ENCODE measurements around the gene PPP2R5D.
A peak's percentile ranks its signal among the peaks of the same experiment; 100 is the strongest.

PPP2R5D gene

DNA sequence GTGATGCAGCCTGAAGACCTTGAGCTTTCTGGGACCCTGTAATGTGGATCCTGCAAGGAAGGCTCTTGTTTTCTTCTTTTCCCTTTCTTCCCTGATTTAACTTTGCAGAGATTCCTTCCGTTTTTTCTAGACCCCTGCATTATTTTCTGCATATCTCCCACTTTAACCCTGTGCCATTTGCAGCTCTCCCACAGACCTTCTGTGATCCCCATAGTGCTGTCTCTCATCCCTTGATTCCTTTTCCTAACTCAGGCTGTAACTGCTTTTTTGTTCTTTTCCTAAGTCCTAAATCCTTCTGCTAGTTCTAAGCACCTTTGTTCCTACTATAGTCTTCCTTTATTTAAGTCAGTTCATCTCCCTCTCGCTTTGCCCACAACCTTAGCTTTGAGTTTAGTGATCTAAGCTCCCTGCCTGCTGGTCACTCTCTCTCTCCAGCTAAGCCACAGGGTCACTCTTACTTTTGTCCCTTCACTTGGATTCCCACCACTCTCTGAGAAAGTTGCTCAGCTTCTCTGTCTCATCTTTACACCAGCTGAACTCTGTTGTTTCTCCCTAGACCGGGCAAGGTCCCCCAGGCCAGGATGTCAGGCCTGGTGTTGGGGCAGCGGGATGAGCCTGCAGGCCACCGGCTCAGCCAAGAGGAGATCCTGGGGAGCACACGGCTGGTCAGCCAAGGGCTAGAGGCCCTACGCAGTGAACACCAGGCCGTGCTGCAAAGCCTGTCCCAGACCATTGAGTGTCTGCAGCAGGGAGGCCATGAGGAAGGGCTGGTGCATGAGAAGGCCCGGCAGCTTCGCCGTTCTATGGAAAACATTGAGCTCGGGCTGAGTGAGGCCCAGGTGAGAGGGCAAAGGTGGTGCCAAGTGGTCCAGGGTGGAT, 76.6 kb downstream of the PPP2R5D start:
- Histone ChIP-seq H3K9ac (ENCODE audit: low read depth, low read length, poor library complexity, severe bottlenecking) (peak overlapping the region; percentile 86), H3K4me1 (ENCODE audit: insufficient read depth, low read length, poor library complexity, severe bottlenecking) (peaks cover 20% of the 10 kb centered on the region), H2AFZ (ENCODE audit: low read length) (no peak overlapping the region), H3K36me3 (ENCODE audit: insufficient read depth, low read length) (no peaks in the 10 kb centered on the region), H3K4me3 (ENCODE audit: low read length, poor library complexity, severe bottlenecking) (peak overlapping the region; percentile 83), H4K20me1 (ENCODE audit: insufficient read depth, low read length, poor library complexity, severe bottlenecking) (no peaks in the 10 kb centered on the region), H3K9me2 (replicated peaks; ENCODE audit: low read depth, low read length) (no peaks in the 10 kb centered on the region), H3F3A (ENCODE audit: low read depth) (no peaks in the 10 kb centered on the region), H3K9me3 (ENCODE audit: insufficient read depth, low read depth, low read length) (no peaks in the 10 kb centered on the region), H3K4me2 (ENCODE audit: low read depth, low read length, poor library complexity, severe bottlenecking) (peak overlapping the region; percentile 98), H3K27me3 (ENCODE audit: insufficient read depth, low read length, poor library complexity, severe bottlenecking) (no peaks in the 10 kb centered on the region), H3K79me2 (ENCODE audit: insufficient read depth, low read length) (peaks cover 32% of the 10 kb centered on the region)
- TF ChIP-seq, protein P1, sequence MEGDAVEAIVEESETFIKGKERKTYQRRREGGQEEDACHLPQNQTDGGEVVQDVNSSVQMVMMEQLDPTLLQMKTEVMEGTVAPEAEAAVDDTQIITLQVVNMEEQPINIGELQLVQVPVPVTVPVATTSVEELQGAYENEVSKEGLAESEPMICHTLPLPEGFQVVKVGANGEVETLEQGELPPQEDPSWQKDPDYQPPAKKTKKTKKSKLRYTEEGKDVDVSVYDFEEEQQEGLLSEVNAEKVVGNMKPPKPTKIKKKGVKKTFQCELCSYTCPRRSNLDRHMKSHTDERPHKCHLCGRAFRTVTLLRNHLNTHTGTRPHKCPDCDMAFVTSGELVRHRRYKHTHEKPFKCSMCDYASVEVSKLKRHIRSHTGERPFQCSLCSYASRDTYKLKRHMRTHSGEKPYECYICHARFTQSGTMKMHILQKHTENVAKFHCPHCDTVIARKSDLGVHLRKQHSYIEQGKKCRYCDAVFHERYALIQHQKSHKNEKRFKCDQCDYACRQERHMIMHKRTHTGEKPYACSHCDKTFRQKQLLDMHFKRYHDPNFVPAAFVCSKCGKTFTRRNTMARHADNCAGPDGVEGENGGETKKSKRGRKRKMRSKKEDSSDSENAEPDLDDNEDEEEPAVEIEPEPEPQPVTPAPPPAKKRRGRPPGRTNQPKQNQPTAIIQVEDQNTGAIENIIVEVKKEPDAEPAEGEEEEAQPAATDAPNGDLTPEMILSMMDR (conservative IDR thresholded peaks at IDR 0.05; ENCODE audit: low read length) = no peak
- no peak for TF ChIP-seq EZH2phosphoT487 (IDR thresholded peaks at IDR 0.05; ENCODE audit: borderline replicate concordance)

DNA sequence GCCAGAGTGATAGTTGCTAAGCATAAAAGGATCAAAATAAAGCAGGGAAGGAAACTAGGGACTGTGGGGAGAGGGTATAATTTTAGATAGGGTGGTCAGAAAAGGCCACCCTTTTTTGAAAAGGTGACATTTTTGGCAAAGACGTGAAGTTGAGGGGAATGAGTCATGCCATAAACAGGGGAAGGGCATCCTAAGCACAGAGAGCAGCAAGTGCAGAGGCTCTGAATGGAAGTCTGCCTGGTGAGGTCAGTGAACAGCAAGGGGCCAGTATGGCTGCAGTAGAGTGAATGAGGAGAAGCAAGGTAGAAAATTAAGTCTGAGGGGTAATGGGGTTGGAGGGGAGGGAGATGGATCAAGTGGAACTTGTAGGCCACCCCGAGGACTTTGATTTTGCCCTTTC, 77.5 kb downstream of the PPP2R5D start:
- H3K79me2 ChIP-seq (ENCODE audit: insufficient read depth, low read length) = peaks cover 32% of the 10 kb centered on the region
- H3K9me3 ChIP-seq (ENCODE audit: insufficient read depth, low read depth, low read length) = no peaks in the 10 kb centered on the region
- H3K36me3 ChIP-seq (ENCODE audit: insufficient read depth, low read length) = no peaks in the 10 kb centered on the region
- H3K4me3 ChIP-seq (ENCODE audit: low read length, poor library complexity, severe bottlenecking) = no peak overlapping the region
- no peaks in the 10 kb centered on the region for H3F3A ChIP-seq (ENCODE audit: low read depth)
- TF ChIP-seq, protein P1 (conservative IDR thresholded peaks at IDR 0.05; ENCODE audit: low read length) = no peak
- no peak for TF ChIP-seq EZH2phosphoT487 (IDR thresholded peaks at IDR 0.05; ENCODE audit: borderline replicate concordance)
- H3K9me2 ChIP-seq (replicated peaks; ENCODE audit: low read depth, low read length) = no peaks in the 10 kb centered on the region
- H3K27me3 ChIP-seq (ENCODE audit: insufficient read depth, low read length, poor library complexity, severe bottlenecking) = no peaks in the 10 kb centered on the region
- no peak overlapping the region for H3K9ac ChIP-seq (ENCODE audit: low read depth, low read length, poor library complexity, severe bottlenecking)
- no peak overlapping the region for H3K4me2 ChIP-seq (ENCODE audit: low read depth, low read length, poor library complexity, severe bottlenecking)
- H4K20me1 ChIP-seq (ENCODE audit: insufficient read depth, low read length, poor library complexity, severe bottlenecking) = no peaks in the 10 kb centered on the region
- peaks cover 20% of the 10 kb centered on the region for H3K4me1 ChIP-seq (ENCODE audit: insufficient read depth, low read length, poor library complexity, severe bottlenecking)
- no peak overlapping the region for H2AFZ ChIP-seq (ENCODE audit: low read length)
